HG03095 (cell line): ENCODE measurements around the gene STK24.

Source experiments
- ATAC-seq: cut with Tn5 transposase; IDR thresholded peaks from one replicate; pipeline ENCODE4 v1.9.1; 2021; ENCODE audit warnings: moderate library complexity; ENCODE audit not compliant: unreplicated experiment

STK24 gene

DNA sequence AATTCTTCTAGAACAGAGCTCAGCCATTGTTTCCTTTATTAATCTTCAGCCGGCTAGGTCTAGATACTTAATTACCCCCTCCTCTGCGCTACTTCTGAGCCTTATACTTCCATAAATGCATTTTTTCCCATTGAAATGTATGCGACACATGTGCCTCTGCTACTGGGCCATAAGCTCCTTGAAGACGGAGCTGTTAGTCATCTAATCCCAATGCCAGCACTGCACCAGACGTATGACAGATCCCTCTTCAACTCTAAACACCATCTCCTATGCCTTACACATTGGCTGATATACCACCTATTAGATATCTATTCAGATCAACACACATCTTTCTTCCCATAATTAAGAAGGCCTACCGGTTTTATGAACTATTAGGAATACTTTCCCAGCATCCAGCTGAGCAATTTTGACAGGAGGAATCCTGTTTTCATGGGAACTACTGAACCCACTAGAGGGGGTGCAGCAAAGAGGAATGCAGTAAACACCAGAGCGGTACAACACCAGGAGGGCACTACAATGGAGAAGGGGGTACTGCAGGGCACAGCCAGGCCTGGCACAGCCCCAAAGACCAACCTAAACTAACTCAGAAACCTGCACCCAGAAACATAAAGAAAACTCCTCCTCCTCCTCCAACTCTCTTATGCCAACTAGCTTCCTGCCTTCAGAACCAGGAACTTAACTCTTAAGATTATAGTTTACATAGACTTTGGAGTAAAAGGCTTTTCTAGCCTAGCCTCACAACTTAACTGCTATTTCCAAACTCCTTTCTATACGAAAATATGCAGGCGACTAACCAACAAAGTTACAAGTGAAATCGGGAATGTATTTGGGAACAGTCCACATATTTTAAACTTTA is 18.7 kb downstream of the STK24 start:
- ATAC-seq: no peak

DNA sequence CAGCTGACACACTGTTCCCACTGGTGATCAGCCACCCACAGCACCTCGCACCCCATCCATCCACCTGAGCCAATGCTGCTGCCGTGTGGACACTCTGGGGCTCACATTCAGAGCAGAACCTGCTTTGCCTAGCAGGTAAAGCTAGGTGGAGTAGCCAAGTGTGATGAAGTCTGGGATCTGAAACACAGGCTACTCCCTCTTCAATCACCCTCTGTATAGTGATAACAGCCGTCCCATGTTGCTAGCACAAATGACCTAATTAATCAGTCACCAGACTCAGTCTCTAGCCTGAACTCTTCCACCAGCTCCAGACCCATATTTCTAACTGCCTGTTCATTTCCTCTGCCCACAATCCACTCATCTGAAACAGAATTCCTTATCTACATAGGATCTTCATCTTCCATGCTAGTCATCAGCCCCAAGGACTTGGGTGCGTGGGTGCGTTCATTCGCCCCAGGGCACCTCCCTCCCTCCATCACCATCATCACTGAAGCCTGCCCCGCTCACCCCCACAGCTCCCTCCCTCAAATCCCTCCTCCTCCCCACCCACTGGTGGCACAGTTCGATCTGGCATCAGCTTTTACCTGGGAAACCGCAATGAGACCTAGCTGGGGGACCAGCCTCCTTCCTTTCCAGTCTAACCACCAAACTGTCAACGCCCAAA is 19.8 kb downstream of the STK24 start:
- ATAC-seq: no peak

DNA sequence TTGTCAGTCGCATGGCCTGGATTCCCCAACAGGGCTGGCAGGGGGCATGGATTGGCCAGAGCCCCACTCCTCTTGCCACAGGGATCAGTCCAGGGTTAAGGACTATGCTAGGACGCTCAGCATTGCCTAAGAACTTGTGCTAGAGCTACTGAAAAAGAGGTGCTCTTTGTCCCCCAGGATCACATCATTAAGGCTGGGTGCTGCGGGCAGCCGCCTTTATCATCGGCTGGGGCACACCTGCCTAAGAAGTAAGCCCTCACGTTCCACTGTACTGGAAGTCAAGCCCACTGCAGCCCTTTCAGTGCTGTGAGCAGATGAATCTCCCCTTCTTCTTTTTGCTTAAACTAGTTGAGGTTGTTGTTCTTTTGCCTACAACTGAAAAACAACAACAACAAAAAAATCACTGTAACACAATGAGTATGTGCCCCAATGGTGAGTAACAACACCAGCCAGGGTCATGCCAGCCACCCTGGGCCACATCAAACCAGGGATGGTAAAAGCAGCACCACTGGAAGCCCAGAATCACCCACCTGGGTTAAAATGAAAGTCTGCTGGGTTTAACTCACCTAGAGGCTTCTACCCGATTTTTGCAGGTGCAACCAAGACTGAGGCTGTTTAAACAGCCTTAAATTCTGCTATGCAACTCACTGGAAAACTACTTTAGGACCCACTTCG is 20.6 kb downstream of the STK24 start:
- ATAC-seq: no peak

DNA sequence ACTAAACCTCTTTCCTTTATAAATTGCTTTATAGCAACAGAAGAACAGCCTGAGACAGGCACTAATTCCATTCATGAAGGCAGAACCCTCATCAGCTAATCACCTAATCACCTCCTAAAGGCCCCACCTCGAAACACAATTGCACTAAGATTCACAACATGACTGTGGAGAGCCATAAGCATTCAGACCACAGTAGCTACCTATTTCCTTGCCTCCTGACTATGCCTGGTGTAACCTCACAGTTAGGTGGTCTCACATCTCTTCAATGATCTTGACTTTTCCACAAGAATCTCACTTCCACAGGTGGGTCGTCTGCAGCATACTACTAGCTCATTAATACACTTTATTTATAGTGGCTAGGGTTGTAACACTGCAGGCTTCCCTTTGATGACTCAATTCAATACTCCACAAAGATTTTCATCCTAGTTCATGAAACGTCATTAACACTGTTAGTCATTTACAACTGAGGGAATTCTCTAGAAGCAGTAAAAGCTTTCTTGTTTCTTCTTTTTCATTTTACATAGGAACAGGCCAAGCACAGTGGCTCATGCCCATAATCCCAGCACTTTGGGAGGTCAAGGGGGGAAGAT is 27.1 kb downstream of the STK24 start:
- ATAC-seq: peak; percentile 61

DNA sequence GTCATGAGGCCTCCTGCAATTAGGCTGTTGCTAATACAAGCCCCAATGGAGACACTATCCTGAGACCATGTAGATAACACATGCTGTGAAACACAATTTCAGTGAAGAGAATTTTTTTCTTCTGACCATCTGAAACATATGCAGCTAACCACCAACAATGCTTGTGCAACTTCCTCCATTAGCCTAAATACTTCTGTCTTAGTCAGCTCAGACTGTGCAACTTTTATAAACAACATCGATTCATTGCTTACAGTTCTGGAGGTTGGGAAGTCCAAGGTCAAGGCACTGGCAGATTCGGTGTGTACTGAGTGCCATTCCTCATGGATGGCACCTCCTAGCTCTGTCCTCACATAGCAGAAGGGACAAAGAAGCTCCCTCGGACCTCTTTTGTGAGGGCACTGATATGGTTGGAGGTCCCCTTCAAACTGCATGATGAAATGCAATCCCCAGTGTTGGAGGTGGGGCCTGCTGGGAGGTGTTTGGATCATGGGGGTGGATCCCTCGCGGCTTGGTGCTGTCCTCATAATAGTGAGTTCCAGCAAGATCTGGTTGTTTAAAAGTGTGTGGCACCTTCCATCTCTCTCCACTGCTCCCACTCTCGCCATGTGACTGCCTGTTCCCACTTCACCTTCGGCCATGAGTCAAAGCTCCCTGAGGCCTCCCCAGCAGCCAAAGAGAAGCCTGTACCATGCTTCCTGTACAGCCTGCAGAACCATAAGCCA is 27.7 kb downstream of the STK24 start:
- no peak for ATAC-seq

DNA sequence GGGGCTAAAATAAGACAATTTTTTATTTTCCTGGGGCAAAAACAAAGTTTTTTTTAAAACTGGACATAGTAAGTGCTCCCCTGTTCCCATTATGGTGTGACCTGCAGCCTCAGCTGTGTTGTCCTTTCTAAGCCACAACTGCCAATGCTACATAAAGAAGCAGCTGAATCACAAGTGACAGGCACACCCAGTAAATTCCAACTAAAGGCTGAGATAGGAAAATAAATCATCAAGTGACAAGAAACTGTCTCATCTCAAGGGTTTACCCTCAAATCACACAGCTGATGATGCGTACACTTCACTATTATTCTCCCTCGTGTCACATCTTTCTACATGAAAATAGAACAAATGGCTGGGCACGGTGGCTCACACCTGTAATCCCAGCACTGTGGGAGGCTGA is 28.7 kb downstream of the STK24 start:
- no peak for ATAC-seq

DNA sequence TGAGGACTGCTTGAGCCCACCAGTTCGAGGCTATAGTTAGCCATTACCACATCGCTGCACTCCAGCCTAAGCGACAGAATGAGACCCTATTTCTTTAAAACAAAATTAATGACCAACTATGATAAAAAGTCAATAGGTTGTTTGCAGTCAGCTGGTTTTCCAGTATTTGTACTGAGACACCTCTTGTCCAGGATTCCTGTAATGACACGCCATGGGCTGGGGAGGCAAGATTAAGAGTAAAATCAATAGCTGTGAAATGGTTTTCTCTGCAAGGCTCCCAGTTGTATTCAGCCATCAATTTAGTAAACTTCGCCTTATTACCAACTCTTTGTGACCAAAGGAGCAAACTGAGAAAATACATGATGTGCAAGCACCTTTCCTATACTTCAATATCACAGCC is 29.5 kb downstream of the STK24 start:
- ATAC-seq: no peak

DNA sequence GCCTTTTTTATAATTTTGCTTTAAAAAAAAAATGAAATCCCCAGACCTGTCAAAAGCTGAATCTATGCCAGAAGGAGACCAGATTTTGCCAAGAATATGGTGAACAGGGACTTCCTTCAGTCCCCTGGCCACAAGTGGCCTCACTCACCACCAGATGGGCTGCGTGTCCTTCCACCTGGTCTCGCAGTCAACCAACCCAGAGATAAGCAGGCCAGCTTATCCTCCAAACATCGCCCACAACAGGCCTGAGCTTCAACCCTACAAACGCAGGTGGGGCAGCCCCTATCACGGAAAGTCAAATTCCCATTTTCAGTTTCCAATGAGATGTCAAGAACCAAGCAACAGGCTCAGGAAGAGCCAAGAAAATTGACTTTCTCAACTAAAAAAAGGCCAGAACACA is 30.5 kb downstream of the STK24 start:
- ATAC-seq: no peak

DNA sequence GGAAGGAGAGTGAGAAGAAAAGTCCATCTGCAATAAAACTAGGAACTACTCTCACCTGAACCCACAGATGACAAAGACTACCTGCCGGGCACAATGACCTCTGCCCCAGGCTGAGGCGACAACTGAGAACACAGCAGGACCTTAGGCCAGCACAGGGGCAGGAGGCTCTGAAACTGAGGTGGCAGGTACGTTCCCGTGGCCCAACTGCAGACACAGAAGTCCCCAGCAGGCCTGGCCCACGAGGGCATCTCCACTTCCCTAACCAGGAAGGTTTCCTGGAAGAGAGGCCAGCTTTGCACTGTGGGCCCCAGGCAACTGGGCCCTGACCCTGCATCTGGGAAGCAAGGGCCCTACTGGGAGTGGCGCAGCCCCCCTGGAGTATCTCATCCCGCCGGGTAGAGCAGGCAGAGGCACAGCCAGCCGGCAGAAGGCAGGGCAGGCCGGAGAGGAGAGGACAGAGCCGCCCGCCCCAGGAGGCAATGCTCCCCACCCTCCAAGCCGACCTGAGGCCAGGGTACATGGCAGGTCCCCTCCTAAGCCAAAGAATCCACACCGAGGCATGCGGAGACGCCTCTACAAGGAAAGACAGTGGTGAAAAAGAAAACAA is 32.7 kb downstream of the STK24 start:
- no peak for ATAC-seq

DNA sequence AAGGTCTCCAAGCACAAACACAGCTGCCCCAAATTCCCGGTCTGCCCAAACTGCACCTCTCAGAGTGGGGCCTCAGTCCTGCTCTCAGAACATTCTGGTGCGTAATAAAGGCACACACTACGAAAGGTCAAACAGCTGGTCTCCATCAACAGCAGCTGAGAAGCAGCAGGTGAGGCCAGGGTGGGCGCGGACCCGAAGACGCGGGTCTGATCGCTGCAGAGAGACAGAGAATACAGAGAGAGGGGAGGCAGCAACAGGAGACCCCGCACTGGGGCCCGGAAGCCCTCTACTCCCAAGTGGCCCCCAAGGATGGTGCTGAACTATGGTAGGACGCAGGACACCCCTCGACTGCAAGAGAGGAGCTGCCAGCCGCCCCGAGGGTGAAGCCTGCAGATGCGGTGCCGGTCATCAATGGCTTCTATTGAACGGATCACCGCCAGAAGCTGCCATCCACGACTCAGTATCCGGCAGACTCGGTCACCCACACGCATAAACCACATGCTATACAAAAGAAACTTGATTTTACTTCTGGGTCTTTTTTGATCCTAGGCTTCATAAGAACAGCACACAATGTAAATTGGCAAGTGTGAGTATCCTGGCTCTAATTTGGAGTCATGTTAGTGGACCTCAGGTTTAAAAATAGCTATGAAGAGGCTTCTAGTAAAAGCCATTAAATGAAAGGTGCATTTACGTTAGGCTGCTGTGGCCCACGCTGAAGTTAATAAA is 33.4 kb downstream of the STK24 start:
- peak; percentile 14 for ATAC-seq

DNA sequence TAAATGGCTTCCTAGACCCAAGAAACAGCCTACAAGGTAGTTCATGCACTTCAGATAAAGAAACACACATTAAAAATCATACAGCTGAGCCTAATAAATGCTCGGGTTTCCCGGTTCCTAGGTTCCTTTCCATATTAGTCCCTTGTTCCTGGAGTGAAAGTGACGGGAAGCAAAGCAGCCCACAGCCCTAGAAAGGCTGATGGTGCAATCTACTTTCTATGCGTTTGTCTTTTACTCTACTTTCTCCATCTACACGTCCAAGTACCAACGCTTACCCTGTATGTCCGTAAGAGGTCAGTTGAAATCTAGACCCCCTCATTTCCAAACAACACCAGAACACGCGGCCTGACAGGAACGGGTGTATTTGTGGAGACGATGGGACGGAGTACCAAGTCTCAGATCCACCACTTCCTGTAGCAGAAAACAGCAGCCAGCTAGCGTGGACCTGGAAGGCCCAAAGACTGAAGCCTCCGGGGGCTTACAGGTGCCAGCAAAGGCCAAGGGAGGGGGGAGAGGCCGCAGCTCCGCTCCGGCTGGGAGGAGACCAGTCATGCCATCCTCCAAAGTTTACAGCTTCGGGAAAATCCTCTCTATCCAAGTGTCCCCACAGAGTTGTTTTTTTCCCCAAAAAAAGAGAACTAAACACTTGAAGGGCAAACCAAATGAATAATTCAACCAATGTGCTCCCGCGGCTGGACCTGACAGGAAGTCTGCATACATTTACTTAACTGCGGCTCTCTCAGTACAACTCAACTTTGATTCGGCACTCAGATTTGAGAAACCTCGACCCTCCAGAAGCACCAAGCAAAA is 34.1 kb downstream of the STK24 start:
- ATAC-seq: peak; percentile 45

DNA sequence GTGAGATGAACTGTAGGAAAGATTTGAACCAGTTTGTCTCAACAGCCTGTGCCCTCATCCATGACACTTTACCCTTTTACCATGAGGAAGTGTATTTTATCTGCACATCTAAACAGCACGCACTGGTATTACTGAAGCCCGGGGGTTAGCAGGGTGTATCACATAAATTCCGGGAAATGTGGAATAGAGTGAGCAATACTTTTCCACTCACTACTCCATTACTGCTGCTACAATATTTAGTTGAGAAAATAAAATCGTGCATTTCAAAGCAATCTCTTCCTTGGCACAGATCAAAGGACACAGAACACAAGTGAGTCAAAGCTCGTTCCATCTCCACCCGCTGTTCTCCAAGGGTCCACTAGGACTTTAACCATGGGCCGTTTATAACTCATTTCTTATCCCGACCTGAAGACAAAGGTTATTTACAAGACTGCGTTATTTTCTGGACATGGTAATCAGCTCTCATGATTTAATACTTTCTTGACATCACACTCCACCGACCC is 35.2 kb downstream of the STK24 start:
- ATAC-seq: no peak

DNA sequence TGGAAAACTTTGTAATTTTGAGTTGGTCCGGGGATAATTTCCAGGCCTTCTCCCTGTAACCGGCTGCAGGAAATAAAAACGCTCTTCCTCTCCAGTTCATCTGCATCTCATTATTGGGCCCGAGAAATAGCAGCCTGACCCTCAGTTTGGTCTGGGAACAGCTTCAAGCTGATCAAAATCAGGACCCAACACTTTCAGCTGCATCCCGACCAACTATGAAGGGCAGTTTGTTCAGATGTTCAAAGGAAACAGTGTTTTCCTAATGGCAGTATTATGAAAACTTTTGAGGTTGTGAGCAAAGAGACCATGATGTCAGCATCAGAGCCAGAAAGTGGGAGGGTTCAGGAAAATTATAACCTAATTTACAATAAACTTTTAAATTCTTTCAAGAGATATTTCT is 35.7 kb downstream of the STK24 start:
- no peak for ATAC-seq

DNA sequence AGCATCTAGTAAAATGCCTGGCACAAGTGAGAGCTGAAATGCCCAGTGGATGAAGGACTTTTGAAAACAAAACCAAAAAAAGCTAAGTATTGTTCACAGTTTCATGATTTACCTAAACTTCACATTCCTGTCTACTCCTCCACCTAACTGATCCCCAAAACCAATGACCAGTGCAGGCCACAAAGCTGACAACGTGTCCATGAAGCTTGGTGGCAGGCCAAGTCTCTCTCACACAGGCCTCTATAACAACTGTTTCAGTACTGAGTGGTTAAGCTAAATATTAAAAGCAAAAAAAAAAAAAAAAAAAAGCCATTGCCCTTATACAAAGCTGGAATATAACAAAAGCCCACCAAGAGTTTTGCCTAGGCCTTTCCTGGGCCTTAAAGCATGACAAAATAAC is 36.4 kb downstream of the STK24 start:
- no peak for ATAC-seq

DNA sequence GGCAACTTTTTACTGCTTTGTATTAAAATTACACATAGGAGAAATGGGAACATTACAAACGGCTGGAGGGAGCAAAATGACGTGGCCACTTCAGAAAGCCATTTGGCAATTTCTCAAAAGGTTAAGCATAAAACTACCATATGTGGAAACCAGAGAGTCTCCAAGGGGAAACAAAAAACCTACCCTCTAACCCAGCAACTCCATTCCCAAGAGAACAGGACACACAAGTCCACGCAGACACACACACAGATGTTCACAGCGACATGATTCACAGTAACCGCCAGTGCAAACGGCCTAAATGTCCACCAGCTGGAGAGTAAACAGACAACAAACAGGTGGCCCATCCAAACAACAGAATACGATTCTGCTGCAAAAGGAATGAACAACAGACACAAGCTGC is 37.2 kb downstream of the STK24 start:
- no peak for ATAC-seq

DNA sequence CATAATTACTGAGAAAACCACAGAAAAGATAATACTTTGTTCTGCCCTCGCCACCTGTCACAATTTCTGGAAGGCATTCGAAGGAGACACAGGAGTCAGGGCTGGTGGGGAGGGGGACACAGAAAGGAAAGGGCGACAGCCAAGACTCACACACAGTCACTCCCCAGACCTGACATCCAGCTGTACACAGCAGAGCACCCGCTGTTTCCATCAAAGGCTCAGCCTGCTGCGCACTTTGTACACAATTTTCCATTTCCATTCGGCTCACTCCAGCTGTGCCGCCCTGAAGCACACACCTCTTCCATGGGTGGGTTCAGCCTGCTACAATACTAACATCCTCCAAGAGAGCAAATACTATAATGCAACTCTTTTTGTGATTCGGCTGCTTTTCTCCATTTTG is 38.0 kb downstream of the STK24 start:
- no peak for ATAC-seq

DNA sequence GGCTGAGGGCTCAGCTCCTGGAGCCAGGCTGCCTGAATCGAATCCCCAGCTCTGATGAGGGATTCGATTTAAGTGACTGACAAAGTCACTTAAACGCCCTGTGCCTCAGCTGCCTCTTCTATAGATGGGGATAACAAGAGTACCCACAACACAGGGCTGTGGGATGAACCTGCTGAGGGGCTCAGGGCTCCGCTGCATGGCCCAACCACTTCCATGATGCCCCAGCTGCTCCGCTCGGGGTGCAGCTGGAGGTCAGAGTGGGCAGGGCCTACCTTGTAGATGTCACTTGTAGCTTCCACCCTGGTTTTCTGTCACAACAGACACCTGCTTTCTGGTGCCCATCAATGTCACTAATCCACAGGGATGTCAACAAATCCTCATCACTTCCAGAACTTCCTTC is 39.2 kb downstream of the STK24 start:
- ATAC-seq: no peak

DNA sequence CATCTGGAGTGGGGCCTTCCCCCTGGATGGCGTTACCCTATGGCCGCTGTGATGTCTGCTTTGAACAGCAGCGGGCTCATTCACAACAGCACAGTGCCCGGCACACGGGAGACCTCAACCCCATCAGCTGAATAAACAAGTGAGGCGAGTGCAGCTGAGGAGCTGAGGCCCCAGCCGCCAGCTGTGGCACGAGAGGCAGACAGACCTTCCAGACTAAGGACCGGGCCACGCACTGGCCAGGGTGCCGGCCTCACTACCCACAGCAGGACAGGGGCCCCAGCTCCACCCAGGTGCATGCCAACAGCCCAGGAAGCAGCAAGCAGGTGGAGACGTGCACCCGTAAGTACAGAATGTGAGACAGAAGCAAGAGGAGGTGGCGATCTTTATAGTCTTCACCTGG is 39.6 kb downstream of the STK24 start:
- ATAC-seq: no peak

DNA sequence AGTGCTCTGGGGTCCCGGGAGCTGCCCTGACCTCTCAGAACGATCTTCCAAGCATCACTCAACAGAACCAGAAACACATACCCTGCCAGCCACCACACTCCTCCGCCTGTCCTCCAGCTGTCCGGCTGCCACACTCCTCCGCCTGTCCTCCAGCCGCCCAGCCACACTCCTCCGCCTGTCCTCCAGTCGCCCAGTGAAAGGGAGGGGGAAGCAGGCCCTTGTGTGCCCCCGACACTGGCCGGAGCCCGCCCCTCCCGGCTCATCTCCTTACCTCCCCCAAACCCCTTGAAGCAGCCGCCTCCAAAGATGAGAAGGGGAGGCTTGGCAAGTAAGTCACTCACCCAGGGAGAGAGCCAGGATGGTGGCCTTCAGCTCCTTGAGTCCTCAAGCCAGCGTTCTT is 40.2 kb downstream of the STK24 start:
- no peak for ATAC-seq
